SK-N-SH (cell line): ENCODE measurements around the gene RGS14. TPM values are rescaled to one million over a fixed set of nuclear protein-coding genes. Genes with fewer than 3 reads are reported as not detected.

Source experiments
- CTCF ChIA-PET: fragments of 300-600, 350-600 bp; formaldehyde crosslinking; extraction: SDS; loops from one replicate; lab custom pipeline; 2021; lab: Yijun Ruan, JAX
- POLR2A ChIA-PET: fragments of 350-600 bp; sonication (Branson Sonifier 250); formaldehyde crosslinking; extraction: SDS; loops from one replicate; lab custom pipeline; 2020; ENCODE audit warnings: antibody characterized with exemption, inconsistent platforms; lab: Yijun Ruan, JAX
- DNase-seq: peaks from one replicate; pipeline ENCODE4 v3.0.0; 2012
- H2AFZ ChIP-seq: fragments of 200-600 bp; sonication (generic); 2 replicates; pipeline ENCODE4 v1.8.1; 2016; ENCODE audit warnings: antibody characterized with exemption, mild to moderate bottlenecking, low read depth
- H3F3A ChIP-seq: fragments of 200-600 bp; sonication (generic); replicated peaks from 2 replicates; pipeline ENCODE3; 2016; ENCODE audit warnings: antibody characterized with exemption, mild to moderate bottlenecking; ENCODE audit not compliant: insufficient read depth
- H3K27ac ChIP-seq, 2 experiments: fragments of 200-500 bp in 1 of 2; fragments of 200-600 bp in 1 of 2; sonication (Bioruptor generic) in 1 of 2; sonication (generic), shearing (Covaris generic) in 1 of 2; 2 replicates each; pipeline versions ENCODE4 v1.5.1 to v1.6.1; 2014 to 2016; ENCODE audit warnings: low read depth in 2 of 2, inconsistent platforms in 1 of 2, low read length in 1 of 2, mild to moderate bottlenecking in 1 of 2, mixed read lengths in 1 of 2
- H3K27me3 ChIP-seq: fragments of 200-600 bp; sonication (generic), shearing (Covaris generic); 2 replicates; pipeline ENCODE4 v1.6.1; 2016; ENCODE audit warnings: mixed run types; ENCODE audit not compliant: insufficient read depth
- H3K36me3 ChIP-seq, 2 experiments: fragments of 200-500 bp in 1 of 2; fragments of 200-600 bp in 1 of 2; sonication (Bioruptor generic) in 1 of 2; sonication (generic) in 1 of 2; replicated peaks in 1 of 2; 2 replicates each; pipeline versions ENCODE3 to v1.5.1; 2014 to 2016; ENCODE audit warnings: low read length in 1 of 2, mild to moderate bottlenecking in 1 of 2; ENCODE audit not compliant: insufficient read depth in 2 of 2, control insufficient read depth in 1 of 2
- H3K4me1 ChIP-seq, 2 experiments: fragments of 200-500 bp in 1 of 2; fragments of 200-600 bp in 1 of 2; sonication (Bioruptor generic) in 1 of 2; sonication (generic), shearing (Covaris generic) in 1 of 2; 2 replicates each; pipeline versions ENCODE4 v1.5.1 to v1.6.1; 2014 to 2016; ENCODE audit warnings: low read depth in 1 of 2, low read length in 1 of 2, mixed run types in 1 of 2; ENCODE audit not compliant: insufficient read depth in 2 of 2, control insufficient read depth in 1 of 2
- H3K4me2 ChIP-seq: fragments of 200-600 bp; sonication (generic), shearing (Covaris generic); 2 replicates; pipeline ENCODE4 v1.6.1; 2017; ENCODE audit warnings: mixed run types
- H3K4me3 ChIP-seq, 2 experiments: fragments of 200-500 bp in 1 of 2; fragments of 200-600 bp in 1 of 2; sonication (Bioruptor generic) in 1 of 2; sonication (generic), shearing (Covaris generic) in 1 of 2; 2 replicates each; pipeline versions ENCODE4 v1.5.1 to v1.8.1; 2014 to 2016; ENCODE audit warnings: low read depth in 2 of 2, inconsistent platforms in 1 of 2, low read length in 1 of 2, mild to moderate bottlenecking in 1 of 2, mixed read lengths in 1 of 2, moderate library complexity in 1 of 2
- H3K79me2 ChIP-seq: fragments of 200-600 bp; sonication (generic); 2 replicates; pipeline ENCODE4 v1.8.1; 2017; ENCODE audit warnings: mild to moderate bottlenecking; ENCODE audit not compliant: insufficient read depth
- H3K9ac ChIP-seq: fragments of 200-600 bp; sonication (generic); 2 replicates; pipeline ENCODE4 v1.6.1; 2017; ENCODE audit warnings: mixed run types
- H3K9me2 ChIP-seq: fragments of 200-600 bp; sonication (generic); 2 replicates; pipeline ENCODE4 v1.6.1; 2017; ENCODE audit warnings: mixed run types
- H3K9me3 ChIP-seq: fragments of 200-600 bp; sonication (generic); 2 replicates; pipeline ENCODE4 v1.6.1; 2017; ENCODE audit warnings: mixed run types, mild to moderate bottlenecking, moderate library complexity
- H4K20me1 ChIP-seq: fragments of 200-600 bp; sonication (generic); 2 replicates; pipeline ENCODE4 v1.6.1; 2017; ENCODE audit warnings: mild to moderate bottlenecking, mixed run types; ENCODE audit not compliant: insufficient read depth
- CHD2 ChIP-seq: fragments of 150-350 bp; IDR thresholded peaks from 2 replicates; pipeline ENCODE4 v1.6.1; 2018; ENCODE audit warnings: low read length; ENCODE audit not compliant: partially characterized antibody
- CTCF ChIP-seq: fragments of 200-600 bp; sonication (generic); IDR thresholded peaks from 2 replicates; pipeline ENCODE4 v1.6.1; 2017; ENCODE audit warnings: antibody characterized with exemption, mild to moderate bottlenecking, moderate library complexity
- FOSL2 ChIP-seq: IDR thresholded peaks from 2 replicates; pipeline ENCODE4 v1.4.0; 2012; ENCODE audit warnings: low read depth, mild to moderate bottlenecking, moderate library complexity, borderline replicate concordance
- FOXJ3 ChIP-seq: sonication (generic); formaldehyde crosslinking; IDR thresholded peaks from 2 replicates; pipeline ENCODE4 v1.5.1; 2020; ENCODE audit warnings: mild to moderate bottlenecking, missing genetic modification reagents
- MAX ChIP-seq: IDR thresholded peaks from 2 replicates; pipeline ENCODE4 v1.4.0; 2012; ENCODE audit warnings: low read depth
- MEF2A ChIP-seq: IDR thresholded peaks from 2 replicates; pipeline ENCODE4 v1.4.0; 2012; ENCODE audit warnings: low read depth, borderline replicate concordance
- NRF1 ChIP-seq: IDR thresholded peaks from 2 replicates; pipeline ENCODE4 v1.6.1; 2012; ENCODE audit warnings: low read depth, mild to moderate bottlenecking, low read length
- POLR2AphosphoS5 ChIP-seq: IDR thresholded peaks from 2 replicates; pipeline ENCODE4 v1.6.1; 2012; ENCODE audit warnings: low read depth, low read length
- RCOR1 ChIP-seq: fragments of 150-350 bp; IDR thresholded peaks from 2 replicates; pipeline ENCODE4 v1.6.1; 2017; ENCODE audit warnings: antibody characterized with exemption, low read length
- TEAD4 ChIP-seq: IDR thresholded peaks from 2 replicates; pipeline ENCODE4 v1.4.0; 2012; ENCODE audit warnings: mild to moderate bottlenecking, borderline replicate concordance; ENCODE audit not compliant: insufficient read depth
- YY1 ChIP-seq: IDR thresholded peaks from 2 replicates; pipeline ENCODE4 v1.4.0; 2012; ENCODE audit warnings: low read depth, mild to moderate bottlenecking
- ZBTB33 ChIP-seq: IDR thresholded peaks from 2 replicates; pipeline ENCODE4 v1.4.0; 2012; ENCODE audit warnings: low read depth, borderline replicate concordance
- WGBS: methylation state at CpG from one replicate; pipeline ENCODE4 v1.1.6; 2017; ENCODE audit warnings: low lambda C conversion rate; 5-methylcytosine and 5-hydroxymethylcytosine counted together
- polyA plus RNA-seq, 3 experiments: library from polyadenylated mRNA; depleted of rRNA; stranded (reverse); fragments of >200 nt; gene quantifications; 2 replicates each; pipeline ENCODE4 v1.2.3, GENCODE V29; 2012
- TF ChIP-seq, protein P1 (sequence below): fragments of 150-350 bp; IDR thresholded peaks from 2 replicates; pipeline ENCODE4 v1.6.1; 2017; ENCODE audit warnings: antibody characterized with exemption, low read length, low read depth, borderline replicate concordance

The RGS14 gene
- polyA plus RNA-seq, 1 of the 3 experiments (the other 2 are of a cell fraction), result 26.5 TPM

GRCh38 chr5:177315411-177315810 lies 42.3 kb upstream of the RGS14 start:
- Histone ChIP-seq H3K27me3 (no peaks in the 10 kb centered on the region), H3F3A (peaks cover 9% of the 10 kb centered on the region), H3K9me3 (no peaks in the 10 kb centered on the region), H3K4me1 (peaks cover 4 to 19% of the 10 kb centered on the region in 2 experiments; a peak in 1 of 4 replicates), H3K9ac (no peak overlapping the region), H3K27ac (no peak overlapping the region), H3K36me3 (peaks cover 0 to 4% of the 10 kb centered on the region in 2 experiments), H2AFZ (no peak overlapping the region), H3K4me2 (no peak overlapping the region), H3K9me2 (no peaks in the 10 kb centered on the region), H4K20me1 (peaks cover 3% of the 10 kb centered on the region; the same call in 1 of the 2 replicates), H3K4me3 (no peak overlapping the region), H3K79me2 (peaks cover 13% of the 10 kb centered on the region)
- DNase-seq, result no peak
- ChIA-PET POLR2A (no interaction called here), CTCF (interaction anchor here (1.6 to 4.0 kb wide), 4 partner anchors 33 to 186 kb away, joined by 4 to 18 read pairs (median 6); no protein-coding TSS in a partner anchor)
- TF ChIP-seq RCOR1 (no peak), POLR2AphosphoS5 (no peak), MAX (no peak), CTCF (no peak), MEF2A (no peak), YY1 (no peak), CHD2 (no peak), ZBTB33 (no peak), FOSL2 (no peak), NRF1 (no peak), FOXJ3 (CRISPR knock-in tag) (no peak), TEAD4 (no peak)
- TF ChIP-seq, protein P1, sequence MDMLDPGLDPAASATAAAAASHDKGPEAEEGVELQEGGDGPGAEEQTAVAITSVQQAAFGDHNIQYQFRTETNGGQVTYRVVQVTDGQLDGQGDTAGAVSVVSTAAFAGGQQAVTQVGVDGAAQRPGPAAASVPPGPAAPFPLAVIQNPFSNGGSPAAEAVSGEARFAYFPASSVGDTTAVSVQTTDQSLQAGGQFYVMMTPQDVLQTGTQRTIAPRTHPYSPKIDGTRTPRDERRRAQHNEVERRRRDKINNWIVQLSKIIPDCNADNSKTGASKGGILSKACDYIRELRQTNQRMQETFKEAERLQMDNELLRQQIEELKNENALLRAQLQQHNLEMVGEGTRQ, result no peak
- 94% methylated on average over 5 of the region's 7 CpGs for WGBS
